Amniotic epithelial cell (primary cell): Measurements from ENCODE around the gene P2RX2.

Experiments used
- DNase-seq: peaks from one replicate; pipeline ENCODE4 v3.0.0-alpha.2; 2010; ENCODE audit warnings: low read depth

P2RX2 gene

DNA sequence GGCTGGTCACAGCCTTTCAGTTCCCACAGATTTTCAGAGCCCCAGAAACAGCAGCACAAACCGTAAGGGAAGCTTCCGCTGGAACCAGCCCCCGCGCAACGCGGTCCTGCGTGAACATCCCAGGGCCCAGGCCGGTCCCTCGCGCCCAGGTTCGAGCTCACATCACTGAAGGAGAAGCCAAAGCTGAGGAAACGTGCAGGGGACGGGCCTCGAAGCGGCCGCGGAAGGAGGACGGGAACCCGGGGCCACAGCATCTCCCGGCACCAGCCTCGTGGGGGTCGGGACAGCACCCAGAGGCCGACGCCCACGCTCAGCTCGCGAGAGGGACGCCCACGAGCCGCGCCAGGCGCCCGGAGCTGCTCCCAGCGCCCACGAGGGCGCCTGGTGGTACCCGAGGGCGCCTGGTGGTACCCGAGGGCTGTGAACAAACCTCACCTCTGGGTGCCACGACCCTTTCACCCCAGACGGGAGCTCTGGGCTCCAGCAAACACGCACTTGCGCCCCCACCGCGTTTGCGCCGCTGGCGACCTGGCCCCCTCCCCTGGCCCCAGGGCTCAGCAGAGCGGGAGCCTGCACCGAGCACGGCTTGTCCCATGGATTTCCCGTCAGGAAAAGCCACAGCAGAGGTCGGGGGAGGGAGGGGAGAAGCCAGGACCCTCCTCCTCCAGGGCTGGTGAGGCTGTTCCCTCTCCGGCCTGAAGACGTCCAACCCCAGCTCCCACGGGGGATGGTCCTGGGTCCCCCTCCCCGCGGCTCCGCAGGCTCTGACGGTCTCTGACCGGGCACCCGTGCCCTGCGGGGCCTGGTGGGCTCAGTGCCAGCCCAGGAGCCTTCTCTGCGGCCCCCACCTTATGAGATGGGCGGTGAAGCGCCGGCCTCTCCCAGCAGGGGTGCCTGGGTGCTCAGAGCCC, 15.1 kb upstream of the P2RX2 start:
- no peak for DNase-seq

DNA sequence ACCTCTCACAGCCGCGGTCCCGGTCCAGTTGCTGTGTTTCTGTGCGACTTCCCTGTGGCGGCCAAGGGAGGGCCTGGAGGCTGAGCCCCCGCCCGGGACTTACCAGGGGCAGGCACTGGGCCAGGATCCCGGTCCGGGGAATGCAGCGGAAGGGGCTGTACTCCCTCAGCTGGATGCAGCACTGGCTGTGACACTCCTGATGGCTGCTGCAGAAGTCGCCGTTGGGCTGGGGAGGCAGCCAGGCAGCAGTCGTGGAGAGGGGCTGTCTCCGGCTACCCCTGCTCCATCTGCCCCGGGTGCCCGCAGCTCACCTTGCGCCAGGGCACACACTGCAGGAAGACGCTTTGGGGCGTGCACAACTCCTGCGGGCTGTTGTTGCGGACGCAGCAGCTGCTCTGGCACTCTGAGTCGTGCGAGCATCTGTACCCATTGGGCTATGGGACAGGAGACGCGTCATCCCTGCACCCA, 14.4 kb upstream of the P2RX2 start:
- no peak for DNase-seq

DNA sequence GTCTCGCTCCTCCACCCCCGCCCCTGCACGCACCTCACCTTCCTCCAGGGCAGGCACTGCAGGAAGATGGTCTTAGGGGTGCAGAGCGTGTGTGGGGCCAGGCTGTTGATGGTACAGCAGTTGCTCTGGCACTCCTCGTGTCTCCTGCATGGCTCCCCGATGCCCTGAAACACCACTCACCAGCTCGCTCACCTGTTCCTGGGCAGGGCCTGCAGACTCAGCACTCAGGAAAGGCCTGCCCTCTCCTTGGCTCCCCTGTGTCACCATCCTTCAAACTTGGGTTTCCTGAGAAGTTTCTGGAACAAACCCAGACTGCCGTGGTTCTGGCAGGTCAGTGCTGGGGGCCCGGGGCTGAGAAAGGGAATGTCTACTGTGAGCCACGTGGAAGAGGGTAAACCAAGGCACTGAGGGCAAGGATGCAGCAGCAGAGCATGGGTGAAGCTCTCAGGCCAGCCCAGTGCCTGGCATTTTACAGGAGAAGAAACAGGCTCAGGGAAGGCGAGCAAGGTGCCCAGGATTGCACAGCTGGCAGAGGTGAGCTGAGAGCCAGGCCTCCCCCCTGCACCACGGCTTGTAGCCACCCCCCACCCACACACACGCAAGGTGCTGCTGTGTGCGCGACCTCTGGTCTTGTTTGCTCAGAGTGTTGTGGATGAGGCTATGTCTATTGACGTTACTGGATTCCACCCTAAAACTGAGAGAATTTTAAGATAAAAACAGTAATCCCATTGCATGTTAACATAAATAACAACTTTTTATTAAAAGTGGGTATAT, 13.7 kb upstream of the P2RX2 start:
- no peak for DNase-seq

DNA sequence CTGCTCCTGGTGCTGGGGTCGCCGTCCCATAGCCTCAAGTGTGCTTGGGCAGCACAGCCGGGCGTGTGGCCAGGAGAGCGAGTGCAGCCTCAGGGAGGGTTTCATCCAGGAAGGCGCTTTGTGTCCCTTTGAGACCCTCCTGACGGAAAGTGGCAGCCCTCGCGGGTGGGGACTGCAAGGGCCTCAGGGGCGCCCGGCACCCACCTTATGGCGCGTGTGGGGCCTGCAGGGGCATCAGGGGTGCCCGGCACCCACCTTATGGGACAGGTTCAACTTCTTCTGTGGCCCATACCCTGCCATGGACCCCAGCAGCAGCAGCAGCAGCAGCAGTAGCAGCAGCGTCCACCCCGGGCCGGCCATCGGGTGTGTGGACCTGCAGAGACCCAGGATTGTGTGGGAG, 12.7 kb upstream of the P2RX2 start:
- DNase-seq, result no peak

DNA sequence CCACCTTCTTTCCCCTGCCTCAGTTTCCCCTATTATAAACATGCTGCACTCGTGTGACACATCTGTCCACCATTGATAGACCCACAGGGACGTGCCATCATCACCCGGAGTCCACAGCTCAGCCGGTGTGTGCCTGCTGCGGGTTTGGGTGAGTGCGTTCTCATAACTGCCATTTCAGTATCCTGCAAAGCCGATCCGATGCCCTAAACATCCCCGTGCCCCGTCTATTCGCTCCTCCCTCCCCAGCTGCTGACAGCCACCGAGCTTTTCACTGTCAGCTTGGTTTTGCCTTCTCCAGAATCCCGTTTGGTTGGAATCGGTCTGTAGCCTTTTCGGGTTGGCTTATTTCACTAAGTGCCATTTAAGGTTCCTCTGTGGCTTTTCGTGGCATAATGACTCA, 12.1 kb upstream of the P2RX2 start:
- DNase-seq, result no peak

DNA sequence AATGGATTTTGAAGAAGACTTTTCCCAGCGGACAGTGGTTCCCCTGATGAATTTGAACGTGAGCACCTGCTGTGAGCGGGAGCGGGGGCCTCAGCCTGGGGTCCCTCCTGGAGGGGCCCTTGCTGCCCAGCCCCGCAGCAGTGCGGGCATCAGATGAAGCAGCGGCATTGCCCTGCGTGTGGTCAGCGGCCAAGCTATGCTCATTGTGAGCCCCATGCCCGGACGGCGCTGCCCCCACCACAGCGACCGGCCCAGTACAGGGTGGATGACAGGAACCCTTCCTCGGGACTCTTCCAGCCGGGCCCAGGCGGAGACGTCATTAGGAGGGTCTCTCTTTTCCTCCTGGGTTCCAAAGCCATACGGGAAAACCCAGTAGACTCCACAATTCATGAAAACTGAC, 11.6 kb upstream of the P2RX2 start:
- DNase-seq, result no peak

DNA sequence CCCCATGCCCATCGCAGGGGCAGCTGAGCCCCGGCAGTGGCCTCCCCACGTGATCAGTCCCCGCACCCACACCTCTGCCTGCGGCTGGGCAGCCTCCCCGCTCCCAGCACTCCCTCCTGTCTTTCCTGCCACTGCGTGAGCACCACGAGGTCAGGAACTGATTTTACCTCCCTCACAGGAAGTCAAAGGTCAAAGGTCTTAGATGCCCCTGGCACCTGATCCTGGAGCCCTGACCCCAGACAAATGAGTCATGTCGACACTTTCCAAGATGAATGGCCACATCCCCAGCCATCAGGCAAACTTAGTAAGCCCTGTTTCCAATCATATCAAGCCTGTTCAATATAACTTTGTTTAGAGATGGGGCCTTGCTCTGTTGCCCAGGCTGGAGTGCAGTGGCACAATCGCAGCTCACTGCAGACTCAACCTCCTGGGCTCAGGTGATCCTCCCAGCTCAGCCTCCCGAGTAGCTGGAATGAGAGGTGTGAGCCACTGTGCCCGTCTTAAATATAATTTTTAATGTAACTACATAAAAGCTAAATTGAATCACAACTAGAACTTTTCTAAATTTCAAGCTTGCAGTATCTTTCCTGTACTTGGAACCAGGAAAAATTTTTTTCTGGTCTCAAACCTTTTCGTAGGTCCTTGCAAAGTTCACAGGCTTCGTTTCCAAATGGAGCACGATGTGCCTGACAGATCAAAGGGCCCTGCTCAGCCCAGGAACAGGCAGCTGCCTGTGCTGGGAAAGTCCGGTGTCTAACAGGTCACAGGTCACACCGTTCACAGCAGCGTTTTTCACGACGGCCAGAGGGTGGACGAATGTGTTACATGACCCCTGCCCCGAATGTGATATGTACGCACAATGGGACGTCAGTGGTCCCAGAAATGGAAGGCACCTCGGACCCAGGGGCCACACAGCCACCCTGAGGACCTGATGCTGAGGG, 10.1 kb upstream of the P2RX2 start:
- no peak for DNase-seq

DNA sequence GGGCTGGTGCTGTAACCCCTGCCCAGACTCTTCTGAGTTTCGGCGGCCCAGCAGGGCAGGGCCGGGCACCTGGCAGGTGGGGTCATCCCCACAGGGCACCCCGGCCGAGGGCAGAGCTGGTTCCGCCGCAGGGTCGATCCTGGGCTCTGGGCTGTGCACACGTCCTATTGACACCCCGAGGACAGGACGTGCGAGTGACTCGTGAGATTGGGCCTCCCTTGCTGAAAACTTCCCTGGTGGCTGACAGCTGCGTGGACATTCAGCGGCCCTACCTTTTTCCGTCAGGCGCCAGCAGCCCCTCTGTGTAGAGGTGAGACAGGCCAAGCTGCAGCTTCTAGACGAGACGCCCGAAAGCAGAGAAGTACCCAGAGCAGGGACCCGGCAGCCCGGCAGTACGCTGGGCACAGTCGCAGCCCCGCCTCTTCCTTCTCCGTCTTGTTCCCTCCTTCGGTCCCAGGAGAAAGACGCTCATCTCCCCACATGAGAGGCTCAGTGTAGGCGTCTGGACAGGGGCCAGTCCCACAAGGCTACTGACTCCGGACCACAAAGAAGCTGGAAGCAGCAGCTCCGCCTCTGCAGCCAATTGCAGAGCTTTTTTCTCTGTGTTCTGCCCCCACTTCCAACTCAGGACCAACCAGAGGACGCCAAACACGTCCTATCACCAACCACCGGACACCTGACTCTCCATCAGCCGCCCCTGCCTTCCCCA, 8.4 kb upstream of the P2RX2 start, which contains the start of gene LRCOL1:
Gene LRCOL1 (minus strand): TSS at position 532 of the 709 bp plus-strand sequence. CDS start 4,331 bp downstream, outside the sequence.
- DNase-seq, result peak; percentile 64

DNA sequence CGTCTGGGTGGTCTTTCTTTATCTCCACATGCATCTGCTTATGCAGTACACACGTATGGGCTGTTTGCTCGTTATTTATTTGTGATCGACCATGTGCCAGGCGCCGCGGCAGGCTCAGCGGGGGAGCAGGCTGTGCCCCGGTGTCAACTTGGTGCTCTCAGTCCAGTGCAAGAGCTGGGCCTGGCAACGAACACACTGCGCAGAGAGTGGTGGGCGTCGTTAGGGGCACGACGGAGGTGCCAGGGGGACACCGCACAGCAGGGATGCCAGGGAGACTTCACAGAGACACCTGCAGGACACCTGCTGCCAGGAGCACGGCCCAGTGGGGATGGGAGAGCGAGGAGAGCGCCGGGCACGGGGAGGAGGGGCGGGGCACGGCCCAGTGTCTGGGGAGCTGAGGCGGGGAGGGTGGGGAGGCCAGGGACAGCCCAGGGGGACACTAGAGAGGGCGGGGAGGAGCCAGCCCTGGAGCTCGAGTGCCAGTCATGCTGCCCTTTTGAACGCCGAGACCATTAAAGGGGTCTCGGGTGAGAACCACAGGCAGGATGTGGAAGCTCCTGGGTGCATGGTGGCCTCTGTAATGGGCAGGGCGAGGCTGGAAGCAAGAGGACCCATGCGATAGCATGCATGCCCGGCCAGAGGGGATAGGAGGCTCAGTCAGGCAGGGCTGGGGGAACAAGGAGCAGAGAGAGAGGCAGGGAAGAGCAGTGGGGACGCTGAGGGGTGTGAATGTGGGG, 7.5 kb upstream of the P2RX2 start:
- no peak for DNase-seq

DNA sequence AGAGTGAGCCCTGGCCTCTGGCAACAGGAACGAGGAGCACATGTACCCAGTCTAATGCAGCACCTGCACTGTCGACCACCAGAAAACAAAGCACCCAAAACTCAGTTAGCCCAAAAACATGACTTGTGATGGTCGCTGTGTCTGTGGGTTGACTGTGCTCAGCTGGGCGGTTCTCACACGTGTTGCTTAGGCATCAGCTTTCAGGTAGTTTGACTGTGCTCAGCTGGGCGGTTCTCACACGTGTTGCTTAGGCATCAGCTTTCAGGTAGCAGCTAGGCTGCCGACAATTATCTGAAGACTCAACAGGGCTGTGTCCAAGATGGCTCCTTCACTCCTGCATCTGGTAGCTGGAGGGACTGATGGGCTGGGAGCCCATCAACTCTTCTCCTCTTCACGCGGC, 7.0 kb upstream of the P2RX2 start:
- DNase-seq, result no peak

DNA sequence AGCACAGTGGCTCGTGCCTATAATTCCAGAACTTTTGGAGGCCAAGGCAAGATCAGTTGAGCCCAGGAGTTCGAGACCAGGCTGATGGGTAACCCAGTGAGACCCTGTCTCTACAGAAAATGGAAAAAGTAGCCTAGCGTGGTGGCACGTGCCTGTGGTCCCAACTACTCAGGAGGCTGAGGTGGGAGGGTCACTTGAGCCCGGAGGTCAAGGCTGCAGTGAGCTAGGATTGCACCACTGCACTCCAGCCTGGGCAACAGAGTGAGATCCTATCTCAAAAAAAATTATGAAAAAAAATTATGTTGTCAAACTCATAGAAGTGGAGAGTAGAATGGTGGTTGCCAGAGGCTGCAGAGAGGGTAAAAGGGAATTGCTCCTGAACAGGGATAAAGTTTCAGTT, 4.5 kb upstream of the P2RX2 start:
- DNase-seq, result no peak

DNA sequence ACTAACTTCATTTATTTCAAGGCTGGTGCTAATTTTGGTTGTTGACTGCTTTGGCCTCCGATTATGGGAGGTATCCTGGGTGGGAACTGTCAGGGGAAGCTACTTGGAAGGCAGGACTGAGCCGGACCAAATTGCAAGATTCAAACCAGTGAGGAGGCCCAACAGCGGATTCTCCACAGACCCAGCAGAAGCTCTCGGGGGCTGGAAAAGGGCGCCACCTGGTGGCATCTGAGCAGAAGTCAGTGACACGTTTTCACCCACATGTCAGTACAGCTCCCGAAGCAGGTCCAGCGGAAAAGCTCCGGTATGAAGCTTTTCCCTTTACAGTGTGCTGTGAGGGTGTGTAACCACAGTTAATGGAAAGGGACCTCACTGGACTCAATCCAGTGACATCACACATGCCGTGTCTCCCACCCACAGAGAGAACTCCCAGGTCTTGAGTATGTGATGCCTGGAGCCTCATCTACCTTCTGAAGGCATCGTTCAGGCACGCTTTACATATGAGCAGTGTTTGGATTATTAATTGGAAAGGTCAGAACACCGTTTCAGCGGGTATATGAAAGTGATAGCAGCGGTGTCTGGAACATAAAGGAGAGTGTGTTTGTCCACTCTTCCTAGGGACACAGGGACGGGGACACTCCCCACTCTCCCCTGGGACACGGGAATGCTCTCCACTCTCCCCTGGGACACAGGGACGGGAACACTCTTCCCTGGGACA, 3.6 kb upstream of the P2RX2 start:
- DNase-seq, result peak; percentile 70

DNA sequence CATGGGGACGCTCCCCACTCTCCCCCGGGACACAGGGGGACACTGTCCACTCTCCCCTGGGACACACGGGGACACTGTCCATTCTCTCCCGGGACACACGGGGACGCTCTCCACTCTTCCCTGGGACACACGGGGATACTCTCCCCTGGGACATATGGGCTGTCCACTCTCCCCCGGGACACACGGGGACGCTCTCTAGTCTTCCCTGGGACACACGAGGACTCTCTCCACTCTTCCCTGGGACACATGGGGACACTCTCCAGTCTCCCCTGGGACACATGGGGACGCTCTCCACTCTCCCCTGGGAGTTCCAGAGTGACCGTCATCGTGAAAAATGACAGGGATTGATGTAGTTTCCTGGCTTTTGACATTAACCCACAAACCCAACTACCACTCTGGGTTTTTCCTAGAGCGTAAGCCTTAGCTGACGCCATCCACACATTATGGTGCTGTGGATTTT, 3.0 kb upstream of the P2RX2 start:
- no peak for DNase-seq

DNA sequence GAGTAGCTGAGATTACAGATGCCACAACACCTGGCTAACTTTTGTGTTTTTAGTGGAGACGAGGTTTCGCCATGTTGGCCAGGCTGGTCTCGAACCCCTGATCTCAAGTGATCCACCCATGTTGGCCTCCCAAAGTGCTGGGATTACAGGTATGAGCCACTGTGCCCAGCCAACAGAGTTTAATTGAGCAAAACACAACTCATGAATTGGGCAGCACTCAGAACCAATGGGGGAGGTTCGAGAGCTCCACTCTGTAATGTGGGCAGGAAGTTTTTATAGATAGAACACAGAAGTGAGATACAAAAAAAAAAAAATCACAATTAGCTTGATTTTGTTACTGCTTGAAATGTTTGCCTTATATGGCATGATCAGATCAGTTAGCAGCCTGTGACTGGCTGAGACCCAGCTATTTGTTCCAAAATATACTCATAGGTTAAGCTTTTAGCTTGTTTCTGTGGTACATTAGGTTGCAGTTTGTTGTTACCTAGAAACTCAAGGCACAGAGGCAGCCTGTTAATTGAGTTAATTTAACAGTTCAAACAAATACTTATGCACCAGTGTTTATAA, 1.4 kb upstream of the P2RX2 start:
- DNase-seq, result no peak

DNA sequence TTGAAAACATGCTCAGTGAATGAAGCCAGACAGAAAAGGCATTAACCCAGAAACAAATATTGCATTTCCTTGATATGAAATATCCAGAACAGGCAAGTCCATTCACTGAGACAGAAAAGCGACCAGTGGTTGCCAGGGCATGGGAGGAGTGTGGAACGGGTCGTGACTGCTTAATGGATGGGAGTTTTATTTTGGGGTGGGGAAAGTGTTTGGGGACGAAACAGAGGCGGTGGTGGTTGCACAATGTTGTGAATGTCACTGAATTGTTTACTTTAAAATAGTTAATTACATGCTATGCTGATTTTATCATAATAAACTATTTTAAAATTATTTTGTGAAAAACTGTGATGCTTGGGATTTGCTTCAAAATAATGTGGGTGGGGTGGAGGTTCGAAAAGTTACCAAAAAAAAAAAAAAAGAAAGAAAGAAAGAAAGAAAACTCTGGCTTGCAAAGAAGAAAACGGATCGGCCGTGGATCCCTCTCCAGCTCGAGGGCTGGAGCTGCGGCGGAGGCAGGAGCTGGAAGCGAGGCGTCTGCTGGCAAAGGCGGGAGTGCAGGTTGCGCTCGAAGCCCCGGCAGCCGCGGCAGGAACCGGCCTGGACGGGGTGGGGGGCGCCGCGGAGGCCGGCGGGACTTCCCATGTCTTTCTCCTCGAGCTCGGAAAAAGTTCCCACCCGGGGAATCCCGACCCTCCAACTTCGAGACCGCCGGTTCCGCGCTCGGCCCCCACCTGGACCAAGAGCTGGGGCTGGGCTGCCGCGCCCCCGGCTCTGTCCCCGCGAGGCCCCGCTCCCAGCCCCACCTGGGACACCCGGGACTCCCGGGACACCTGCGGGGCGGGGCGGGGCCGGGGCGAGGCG, 524 bp upstream of the P2RX2 start:
- DNase-seq, result no peak

DNA sequence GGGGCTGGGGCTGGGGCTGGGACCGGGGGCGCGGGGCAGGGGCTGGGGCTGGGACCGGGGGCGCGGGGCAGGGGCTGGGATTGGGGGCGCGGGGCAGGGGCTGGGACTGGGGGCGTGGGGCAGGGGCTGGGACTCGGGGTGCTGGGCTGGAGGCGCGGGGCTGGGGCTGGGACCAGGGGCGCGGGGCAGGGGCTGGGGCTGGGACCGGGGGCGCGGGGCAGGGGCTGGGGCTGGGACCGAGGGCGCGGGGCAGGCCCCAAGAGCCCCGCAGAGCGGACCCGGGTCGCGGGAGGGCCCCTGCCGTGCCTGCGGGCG, 452 bp downstream of the P2RX2 start:
- no peak for DNase-seq

DNA sequence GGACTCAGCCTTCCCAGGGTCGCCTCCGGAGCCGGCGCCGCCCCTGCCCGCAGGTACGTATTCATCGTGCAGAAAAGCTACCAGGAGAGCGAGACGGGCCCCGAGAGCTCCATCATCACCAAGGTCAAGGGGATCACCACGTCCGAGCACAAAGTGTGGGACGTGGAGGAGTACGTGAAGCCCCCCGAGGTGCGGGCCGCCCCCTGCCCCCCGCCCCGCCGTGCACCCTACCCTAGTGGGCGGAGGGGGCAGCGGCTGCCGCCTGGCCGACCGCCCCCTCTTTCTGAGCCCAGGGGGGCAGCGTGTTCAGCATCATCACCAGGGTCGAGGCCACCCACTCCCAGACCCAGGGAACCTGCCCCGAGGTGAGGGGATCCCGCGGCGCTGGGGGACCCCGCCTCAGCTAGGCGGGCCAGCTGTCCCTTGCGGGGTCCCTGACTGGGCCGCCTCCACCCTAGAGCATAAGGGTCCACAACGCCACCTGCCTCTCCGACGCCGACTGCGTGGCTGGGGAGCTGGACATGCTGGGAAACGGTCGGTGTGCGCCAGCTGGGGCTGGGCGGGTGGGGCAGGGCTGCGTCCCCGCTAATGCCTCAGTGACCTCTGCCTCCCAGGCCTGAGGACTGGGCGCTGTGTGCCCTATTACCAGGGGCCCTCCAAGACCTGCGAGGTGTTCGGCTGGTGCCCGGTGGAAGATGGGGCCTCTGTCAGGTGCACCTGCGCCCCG, 973 bp downstream of the P2RX2 start:
- DNase-seq, result no peak
